ENCODE measurements around the gene MAPK1IP1L.
"Not testable (repeated sequence)": the region's sequence is repeated elsewhere in the genome, so short reads cannot be mapped to it uniquely, and the experiment has no call there.

Gene MAPK1IP1L

DNA sequence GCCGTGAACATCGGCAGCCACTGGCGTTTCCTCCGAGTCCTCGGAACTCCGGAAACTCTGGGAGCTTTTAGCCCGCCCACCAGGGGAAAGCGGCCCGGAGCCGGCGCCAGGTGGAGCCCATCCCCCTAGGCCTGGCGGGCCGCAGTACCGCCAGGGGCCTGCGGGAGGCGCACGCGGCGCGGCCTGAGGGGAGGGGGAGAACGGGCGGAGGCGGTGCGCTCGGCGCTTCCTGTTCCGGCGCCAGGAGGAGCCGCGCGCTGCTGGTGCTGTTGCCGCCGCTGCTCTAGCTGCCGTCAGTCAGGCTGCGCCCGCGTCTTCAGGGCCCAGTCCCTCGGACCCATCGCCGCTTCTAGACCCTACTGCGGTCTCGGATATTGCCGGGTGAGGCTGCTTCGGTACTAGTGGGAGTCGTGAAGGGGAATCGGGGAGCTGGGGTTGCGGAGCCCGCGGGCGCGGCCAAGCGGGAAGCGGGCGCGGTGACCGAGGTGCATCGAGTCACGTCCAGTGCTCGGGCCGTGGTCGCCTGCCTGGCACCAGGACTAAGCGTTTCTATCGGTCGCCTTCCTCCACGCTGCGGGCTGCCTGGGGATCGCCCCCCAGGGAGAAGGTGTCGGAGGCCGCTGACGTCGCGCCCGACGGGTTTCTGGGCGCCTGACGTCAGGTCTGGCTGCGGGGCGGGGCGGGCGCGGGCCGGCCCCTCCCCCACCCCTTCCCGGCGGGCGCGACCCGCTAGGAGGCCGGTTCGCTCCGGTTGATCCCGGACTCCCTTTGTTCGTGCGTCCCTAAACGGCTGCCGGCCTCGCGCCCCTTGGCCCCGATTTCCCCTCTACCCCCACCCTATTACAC lies at the start of gene MAPK1IP1L:
MAPK1IP1L (plus strand) TSS at position 225 of the 846 bp plus-strand sequence. CDS start 10,037 bp downstream, outside the sequence.
- peak; percentile 97 to 98 (median 97) for DNase-seq

DNA sequence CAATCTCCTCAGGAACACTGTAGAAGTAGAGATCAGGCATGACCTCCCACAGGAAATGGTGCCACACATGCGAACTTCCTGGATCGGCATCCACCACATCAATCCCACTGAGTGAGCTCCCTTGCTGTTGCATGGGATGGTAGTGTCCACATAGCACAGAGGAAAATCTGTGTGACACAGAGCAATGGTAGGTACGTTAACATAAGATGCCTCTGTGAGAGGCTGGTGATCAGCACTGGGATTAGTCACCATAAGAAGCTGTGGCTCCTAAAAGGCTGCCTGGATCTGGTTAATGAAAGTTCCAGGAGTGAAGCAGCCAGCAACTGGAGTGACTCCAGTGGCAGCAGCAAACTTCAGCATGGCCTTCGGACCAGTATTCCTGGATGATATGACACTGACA lies 46.4 kb upstream of the MAPK1IP1L start:
- no peak for DNase-seq

DNA sequence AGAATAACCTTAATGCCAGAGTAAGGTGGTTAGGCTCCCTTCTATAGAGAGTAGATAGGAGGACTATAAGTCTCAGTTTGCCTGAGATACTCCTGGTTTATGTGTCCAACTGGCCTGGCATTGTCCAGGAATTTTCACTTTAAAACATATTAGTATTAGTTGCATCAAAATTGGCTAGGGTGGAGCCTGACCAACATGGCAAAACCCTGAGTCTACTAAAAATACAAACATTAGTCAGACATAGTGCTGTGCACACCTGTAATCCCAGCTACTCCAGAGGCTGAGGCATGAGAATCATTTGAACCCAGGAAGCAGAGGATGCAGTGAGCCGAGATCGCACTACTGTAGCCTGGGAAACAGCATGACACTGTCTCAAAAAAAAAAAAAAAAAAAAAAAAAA lies 36.4 kb upstream of the MAPK1IP1L start:
- DNase-seq = no peak

DNA sequence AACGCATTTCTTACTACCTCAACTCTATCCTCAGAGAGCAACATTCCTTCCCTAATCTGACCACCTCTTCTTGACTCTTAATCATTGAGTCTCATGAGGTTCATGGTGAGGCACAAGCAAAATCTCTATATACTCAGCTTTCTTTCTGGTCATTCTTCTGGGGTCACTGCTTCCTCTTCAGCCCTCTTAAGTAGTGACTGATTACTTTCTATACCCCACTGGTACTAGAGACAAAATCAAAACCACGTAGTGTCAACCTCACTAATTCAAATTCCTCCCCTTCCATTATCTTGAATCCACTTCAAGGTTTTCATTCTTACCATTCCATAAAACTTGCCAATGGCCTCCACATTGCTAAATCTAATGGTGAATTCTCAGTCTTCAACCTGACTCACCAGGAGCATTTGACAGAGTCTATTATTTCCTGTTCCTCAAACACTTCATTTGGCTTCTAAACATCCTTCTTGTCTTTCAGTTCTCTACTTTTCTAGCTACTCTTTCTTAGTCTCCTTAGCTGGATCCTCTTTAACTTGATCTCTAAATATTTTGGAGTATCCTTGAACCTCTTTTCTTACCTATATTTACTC lies 31.4 kb upstream of the MAPK1IP1L start:
- DNase-seq = no peak

DNA sequence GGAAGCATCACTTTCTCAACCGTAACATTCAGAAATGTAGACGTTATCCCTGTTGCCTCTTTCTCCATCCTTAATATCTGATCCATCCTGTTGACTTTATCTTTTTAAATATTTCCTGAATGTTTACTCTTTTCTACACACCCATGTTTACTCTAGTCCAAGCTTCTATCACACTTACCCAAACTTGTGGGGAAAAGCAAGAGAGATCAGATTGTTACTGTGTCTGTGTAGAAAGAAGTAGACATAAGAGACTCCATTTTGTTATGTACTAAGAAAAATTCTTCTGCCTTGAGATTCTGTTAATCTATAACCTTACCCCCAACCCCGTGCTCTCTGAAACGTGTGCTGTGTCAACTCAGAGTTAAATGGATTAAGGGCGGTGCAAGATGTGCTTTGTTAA lies 27.1 kb upstream of the MAPK1IP1L start:
- not testable (repeated sequence) for DNase-seq

DNA sequence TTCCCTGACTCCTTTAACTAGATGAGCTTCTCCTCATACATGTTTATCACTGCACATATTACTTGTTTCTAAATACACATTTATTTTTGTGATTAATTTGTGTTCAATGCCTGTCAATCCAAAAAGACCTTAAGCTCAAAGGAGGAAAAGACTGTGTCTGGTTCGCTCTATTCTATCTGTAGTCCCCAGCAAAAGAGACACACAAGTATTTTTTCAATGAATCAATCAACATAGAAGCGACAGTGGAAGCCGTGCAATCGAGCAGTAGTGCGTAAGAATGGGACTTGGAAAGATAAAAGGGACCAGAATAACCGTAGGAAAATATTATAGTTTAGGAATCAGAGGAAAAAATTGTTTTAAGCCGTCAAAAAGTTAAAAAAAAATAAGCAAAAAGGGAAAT lies 25.5 kb upstream of the MAPK1IP1L start:
- peak in 1 of 3 experiments; percentile 65 for DNase-seq

DNA sequence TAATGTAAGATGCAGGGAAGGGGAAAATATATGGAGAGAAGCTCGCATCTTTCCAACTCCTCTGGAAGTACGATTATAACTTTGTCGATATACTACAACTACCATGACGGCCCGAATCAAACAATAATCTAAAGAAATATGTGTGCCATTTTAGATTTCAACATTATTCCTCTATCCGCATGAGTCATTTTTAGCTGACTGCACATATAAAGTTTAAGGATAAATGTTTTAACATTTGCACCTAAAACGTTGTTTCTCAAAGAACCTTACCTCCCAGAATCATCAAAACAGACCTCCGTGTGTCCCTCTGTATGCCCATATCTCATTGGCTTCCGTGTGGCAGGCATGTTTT lies 25.0 kb upstream of the MAPK1IP1L start:
- peak in 1 of 3 experiments; percentile 59 for DNase-seq

DNA sequence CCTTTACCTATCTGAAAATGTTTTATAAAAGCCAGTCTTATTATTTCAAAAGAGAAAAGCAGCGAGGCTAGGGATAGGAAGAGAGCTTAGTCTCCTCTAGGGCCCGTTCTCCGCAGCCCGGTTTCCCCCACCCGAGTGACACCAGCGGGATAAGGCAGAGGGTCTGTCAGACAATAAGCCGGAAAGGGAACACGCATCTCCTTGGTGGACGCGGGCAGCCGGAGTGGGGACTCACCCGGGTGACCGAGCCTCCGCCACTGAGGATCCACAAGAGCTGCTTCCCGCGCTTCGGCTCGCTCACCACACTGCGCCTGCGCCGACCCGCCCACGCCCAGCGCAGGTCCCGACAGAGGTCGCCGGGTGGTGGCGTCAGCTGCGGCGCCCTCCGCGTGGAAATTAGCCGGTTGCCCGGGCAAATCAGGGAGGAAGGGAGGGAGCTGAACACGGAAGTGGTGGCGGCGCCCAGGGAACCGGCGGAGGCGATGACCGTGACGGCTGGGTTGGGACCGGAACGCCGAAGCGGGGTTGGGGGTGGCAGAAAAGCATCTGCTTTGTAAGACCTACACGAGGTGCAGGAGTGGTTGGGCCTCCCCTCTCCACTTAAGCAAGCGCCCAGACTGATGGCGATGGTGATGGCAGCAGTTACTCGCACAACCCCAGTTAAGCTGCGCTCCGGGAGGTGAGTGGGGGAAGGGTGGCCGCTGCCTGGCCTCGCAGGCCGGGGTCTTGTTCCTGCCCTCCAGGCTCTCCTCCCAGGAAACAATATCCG lies 24.5 kb upstream of the MAPK1IP1L start, which contains the start of the genes SOCS4 and WDHD1:
SOCS4 (plus strand) TSS at position 444 of the 769 bp plus-strand sequence. CDS start 15,806 bp downstream, outside the sequence.
WDHD1 (minus strand) TSS at position 307 of the 769 bp plus-strand sequence. CDS start 312 bp downstream, outside the sequence.
- peak; percentile 96 to 98 (median 98) for DNase-seq

DNA sequence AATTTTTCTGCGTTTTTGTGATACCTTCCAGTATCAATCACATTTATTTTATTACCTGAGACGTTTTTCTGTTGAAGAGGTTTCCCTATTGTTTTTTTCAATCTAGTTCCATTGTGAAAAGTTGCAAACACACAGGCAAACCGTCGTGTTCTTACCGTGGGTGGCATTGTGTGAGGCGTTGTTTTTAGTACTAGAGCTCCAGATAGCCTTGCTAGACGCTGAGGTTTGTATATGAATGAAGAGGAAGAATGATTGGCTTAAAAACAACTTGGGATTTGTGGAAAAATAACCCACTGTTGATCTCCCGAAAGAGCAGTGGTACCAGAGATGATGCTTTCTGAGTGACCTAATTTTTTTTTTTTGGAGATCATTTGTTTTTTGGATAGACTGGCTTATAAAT lies 23.4 kb upstream of the MAPK1IP1L start:
- peak; percentile 9 to 59 (median 17) for DNase-seq

DNA sequence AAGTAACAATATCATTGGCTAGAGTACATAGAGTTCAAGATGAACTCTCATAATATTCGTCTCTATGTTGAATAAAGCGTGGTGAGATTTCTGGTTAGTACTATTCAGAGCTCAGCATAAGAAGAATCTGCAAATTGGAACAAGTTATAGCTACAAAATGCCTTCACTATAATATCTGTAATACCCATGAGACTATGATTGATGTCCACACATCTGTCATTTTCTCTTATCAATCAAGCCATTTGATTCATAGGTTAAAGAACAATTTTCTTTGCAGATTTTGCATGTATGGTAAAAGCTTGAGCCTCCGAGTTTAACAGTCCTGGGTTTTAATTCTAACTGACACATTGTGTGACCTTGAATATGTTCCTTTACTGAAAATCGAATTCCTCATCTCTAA lies 23.0 kb upstream of the MAPK1IP1L start:
- DNase-seq = no peak

DNA sequence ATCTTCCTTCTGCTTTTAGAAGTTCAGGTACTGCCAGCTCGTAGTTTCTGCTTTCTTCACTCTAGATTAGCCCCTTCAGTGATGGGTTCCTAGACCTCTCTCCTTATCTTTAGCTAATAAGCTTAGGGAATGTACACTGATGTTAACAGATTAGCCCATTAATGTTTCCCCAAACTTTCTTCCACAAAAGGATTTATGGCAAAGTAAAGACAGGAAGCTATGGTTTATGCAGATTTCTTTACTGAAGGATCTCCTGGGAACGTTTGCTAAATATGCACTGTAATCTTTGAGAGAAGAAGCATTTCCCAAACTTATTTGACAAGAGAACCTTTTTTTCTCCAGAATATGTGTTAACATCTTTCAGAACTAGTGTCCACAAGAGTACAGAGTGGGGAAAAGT lies 20.3 kb upstream of the MAPK1IP1L start:
- no peak for DNase-seq

DNA sequence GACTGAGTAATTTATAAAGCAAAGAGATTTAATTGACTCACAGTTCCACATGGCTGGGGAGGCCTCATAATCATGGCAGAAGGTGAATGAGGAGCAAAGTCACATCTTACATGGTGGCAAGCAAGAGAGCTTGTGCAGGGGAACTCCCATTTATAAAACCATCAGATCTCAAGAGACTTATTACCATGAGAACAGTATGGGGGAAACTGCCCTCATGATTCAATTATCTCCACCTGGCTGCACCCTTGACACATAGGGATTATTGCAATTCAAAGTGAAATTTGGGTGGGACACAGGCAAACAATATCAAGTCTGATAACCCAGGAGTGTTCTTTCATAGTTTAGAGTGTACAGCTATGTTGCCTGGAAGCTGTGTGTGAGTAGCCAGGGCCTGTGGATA lies 13.5 kb upstream of the MAPK1IP1L start:
- DNase-seq = not testable (repeated sequence)

DNA sequence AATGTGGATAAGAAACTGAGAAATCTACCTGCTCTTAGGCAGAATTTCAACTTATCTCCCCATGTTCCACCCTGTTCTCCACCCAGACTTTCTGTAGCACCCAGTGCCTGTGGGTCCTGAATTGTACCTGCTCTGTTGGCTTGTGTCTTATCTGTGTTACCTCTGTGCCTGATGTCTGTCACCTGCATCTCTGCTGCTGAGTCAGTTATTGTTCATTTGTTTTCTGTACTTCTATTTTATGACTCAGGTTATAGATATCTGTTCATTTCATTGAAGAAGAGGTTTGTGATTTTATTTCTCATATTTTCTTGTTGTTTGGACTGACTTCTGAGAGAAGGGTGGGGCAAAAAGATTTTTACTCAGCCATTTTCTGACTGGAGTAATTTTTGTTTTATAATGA lies 12.7 kb upstream of the MAPK1IP1L start:
- DNase-seq = no peak

DNA sequence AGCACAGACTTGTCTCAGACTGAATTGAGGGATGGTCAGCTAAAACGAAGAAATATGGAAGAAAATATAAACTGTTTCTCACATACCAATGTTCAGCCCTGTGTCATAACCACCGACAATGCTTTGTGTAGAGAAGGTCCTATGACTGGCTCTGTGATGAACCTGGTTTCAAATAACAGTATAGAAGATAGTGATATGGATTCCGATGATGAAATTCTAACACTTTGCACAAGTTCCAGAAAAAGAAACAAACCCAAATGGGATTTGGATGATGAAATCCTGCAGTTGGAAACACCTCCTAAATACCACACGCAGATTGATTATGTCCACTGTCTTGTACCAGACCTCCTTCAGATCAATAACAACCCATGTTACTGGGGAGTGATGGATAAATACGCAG lies 7.9 kb upstream of the MAPK1IP1L start:
- DNase-seq = no peak

DNA sequence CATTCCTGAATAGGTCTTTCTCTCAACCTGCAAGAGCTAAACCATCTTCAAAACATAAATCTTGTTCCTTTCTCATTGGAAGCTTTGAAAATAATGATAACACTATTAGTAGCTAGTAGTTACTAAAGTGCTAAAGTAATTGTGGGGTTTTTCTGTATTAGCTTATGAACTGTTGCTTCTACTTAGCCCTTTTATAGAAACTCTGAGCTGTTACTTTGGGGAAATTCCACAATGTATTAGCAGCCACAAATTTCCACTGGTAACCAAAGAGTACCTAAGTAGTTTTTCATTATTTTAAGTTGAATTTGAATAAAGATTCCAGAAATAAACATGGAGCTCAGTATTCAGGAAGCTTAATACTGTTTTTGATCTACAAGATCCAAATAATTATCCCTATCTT lies 6.4 kb upstream of the MAPK1IP1L start:
- DNase-seq = no peak

DNA sequence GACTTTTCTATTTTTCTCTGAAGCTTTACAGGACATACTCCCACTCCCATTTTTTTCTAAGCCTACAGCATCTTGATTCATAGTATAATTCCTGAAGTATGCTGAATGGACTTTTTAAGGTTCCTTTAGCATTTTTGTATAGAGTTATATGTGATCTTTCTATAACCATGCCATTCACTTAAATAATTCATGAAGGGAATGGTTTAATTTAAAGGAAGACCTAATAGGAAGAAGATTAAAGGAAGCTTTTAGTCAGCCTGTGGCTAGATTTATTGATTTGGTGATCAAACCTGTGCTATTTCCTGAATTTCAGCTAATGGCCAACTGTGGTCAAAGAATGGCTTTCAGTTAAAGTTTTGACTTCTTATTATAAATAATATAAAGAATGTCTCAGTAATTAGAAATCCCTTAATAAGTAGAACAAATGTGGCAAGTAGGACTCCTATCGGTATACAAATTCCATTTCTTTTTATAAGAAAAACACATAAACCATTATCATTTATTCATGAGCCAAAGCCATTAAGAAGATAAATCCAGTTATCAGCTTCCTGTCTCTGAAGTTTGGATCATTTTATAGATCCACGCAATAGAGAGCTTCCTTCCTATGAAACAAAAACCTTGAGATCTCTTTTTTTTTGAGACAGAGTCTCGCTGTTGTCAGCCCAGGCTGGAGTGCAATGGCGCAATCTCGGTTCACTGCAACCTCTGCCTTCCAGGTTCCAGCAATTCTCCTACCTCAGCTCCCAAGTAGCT lies 4.0 kb upstream of the MAPK1IP1L start:
- DNase-seq = no peak

DNA sequence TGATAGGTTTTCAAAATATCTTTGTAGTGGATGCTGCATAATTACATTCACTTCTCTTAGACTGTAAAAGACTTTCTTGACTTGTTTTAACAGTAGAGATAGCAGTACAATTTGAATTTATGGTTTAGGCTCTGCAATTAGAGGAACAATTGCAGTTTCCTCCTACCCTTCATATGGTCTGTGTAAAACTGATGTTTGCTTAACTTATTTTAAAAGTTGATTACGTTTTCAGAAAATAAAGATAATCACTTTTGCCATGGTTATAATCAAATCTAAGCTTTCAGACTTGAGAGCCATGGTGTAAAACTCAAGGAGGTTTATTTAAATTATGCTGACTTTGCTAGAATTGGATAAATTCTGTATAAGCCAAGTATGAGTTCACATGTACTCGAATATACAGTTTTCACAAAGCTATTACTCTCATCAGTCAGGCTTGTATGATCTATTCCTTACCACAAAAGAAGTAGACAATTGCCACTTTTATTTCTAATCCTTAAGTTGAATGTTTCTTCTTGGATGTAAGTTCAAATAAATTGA lies 2.5 kb upstream of the MAPK1IP1L start:
- no peak for DNase-seq

DNA sequence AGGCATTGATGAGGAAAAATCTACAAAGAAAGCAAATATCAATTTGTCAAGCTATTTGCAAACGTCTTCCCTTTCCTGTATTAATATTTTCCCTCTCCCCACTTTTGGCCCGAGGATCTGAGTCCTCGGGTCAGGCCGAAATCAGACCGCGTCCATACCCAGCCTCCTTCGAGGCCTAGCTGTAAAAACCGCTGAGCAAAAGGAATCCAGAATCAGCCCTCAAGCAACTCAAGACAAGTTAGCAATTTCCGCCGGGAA lies 353 bp upstream of the MAPK1IP1L start:
- DNase-seq = no peak

DNA sequence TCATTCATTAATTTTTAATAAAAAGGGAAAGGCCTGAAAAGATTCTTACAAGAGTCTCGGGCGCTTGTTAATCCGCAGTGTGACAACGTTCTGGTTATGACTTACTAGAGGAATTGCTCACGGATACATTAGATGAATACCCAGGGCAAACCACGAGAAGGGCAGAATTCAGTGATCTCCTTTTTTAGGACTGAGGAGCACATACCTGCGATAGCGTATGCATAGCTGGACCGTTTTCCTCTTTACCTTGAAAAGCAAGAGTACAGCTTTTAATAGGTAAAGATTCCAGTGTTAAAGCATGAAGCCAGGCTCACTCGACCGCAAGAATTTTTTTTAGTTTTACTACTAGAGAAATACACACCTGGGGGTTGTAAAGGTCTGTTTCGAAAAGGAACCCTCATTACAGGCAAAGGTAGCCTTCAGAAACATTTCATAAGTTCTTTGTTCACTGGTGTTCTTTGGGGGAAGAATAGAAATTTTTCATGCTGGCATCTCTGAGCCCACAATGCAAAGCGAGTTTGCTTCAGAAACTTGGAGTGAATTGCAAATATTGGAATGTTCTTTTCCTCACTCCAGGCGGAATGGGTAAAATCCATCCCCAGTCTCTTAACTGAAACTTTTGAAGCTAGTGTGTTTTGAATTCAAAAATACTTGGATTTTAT lies 953 bp downstream of the MAPK1IP1L start:
- no peak for DNase-seq

DNA sequence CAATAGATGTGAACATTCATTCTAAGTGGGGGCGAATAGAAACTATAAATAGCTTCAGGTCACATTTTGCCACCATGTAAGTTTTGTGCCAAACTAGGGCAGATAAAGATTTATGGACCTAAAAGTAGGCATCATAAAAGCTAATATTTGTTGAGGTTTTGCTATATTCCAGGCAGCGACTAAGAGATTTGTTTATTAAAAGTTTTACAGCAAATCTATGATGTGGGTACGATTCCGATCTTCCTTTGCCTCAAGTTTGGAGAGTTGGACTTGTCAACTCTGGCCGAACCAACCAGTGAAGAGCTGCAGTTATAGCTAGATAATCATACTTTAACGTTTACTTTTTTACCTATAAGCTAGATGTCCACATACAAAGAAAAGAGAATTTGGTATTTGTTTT lies 1.6 kb downstream of the MAPK1IP1L start:
- no peak for DNase-seq

DNA sequence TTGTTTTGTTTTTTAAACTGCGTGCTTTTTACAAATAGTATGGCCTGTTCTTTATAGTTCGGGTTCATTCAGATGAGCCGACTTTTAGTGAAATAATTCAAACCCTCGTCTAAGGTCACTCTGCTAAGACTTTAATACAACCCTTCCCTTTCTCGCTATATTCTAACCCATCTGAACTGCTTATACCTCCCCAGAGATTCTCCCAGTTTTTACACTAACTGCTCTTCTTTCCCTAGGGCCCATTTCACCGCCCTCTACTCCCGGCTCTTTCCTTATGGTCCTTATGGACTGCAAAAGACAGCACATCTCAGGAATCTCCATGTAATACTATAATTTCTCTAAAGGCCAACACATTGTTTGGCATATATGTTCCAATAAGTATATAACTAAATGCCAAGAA lies 2.1 kb downstream of the MAPK1IP1L start:
- DNase-seq = no peak

DNA sequence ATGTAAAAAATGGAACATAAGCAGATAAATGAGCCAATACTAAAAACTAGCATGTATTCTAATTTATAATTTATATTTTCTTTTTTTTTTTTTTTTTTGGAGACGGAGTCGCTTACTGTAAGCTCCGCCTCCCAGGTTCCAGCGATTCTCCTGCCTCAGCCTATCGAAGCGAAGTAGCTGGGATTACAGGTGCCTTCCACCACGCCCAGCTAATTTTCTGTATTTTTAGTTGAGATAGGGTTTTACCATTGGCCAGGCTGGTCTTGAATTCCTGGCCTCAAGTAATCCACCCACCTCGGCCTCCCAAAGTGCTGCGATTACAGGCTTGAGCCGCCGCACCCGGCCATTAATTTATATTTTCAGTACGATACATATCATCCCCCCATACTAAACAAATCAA lies 2.7 kb downstream of the MAPK1IP1L start:
- no peak for DNase-seq
